HEK293T (cell line): ENCODE results near the gene KCMF1.

Source experiments
- BHLHE40 ChIP-seq: fragments of 450-650 bp; IDR thresholded peaks from 2 replicates; pipeline ENCODE4 v1.6.1; 2016; ENCODE audit warnings: mild to moderate bottlenecking, moderate library complexity, borderline replicate concordance
- CTBP1 ChIP-seq: fragments of 450-650 bp; IDR thresholded peaks from 2 replicates; pipeline ENCODE4 v1.6.1; 2016; ENCODE audit warnings: borderline replicate concordance
- ELF4 ChIP-seq: fragments of 450-650 bp; IDR thresholded peaks from 2 replicates; pipeline ENCODE4 v1.6.1; 2017; ENCODE audit warnings: antibody characterized with exemption
- FOXA1 ChIP-seq: fragments of 450-650 bp; IDR thresholded peaks from 2 replicates; pipeline ENCODE4 v1.6.1; 2016; ENCODE audit warnings: mild to moderate bottlenecking
- FOXK2 ChIP-seq: fragments of 450-650 bp; IDR thresholded peaks from 2 replicates; pipeline ENCODE4 v1.6.1; 2016; ENCODE audit warnings: mild to moderate bottlenecking
- FOXM1 ChIP-seq: fragments of 450-650 bp; IDR thresholded peaks from 2 replicates; pipeline ENCODE4 v1.6.1; 2017; ENCODE audit warnings: mild to moderate bottlenecking, borderline replicate concordance
- L3MBTL2 ChIP-seq: fragments of 450-650 bp; conservative IDR thresholded peaks from 2 replicates; pipeline ENCODE4 v1.6.1; 2016; ENCODE audit warnings: mild to moderate bottlenecking
- LEF1 ChIP-seq: fragments of 450-650 bp; IDR thresholded peaks from 2 replicates; pipeline ENCODE4 v1.6.1; 2017; ENCODE audit warnings: mild to moderate bottlenecking, borderline replicate concordance
- NFRKB ChIP-seq: fragments of 450-650 bp; IDR thresholded peaks from 2 replicates; pipeline ENCODE4 v1.6.1; 2016; ENCODE audit warnings: mild to moderate bottlenecking, moderate library complexity
- SP1 ChIP-seq: fragments of 450-650 bp; IDR thresholded peaks from 2 replicates; pipeline ENCODE4 v1.6.1; 2017
- SUZ12 ChIP-seq: fragments of 450-650 bp; IDR thresholded peaks from 2 replicates; pipeline ENCODE4 v1.6.1; 2016; ENCODE audit warnings: mild to moderate bottlenecking
- TARDBP ChIP-seq: fragments of 450-650 bp; IDR thresholded peaks from 2 replicates; pipeline ENCODE4 v1.6.1; 2016
- TF ChIP-seq, protein P1 (sequence below): fragments of 450-650 bp; IDR thresholded peaks from 2 replicates; pipeline ENCODE4 v1.6.1; 2016

DNA sequence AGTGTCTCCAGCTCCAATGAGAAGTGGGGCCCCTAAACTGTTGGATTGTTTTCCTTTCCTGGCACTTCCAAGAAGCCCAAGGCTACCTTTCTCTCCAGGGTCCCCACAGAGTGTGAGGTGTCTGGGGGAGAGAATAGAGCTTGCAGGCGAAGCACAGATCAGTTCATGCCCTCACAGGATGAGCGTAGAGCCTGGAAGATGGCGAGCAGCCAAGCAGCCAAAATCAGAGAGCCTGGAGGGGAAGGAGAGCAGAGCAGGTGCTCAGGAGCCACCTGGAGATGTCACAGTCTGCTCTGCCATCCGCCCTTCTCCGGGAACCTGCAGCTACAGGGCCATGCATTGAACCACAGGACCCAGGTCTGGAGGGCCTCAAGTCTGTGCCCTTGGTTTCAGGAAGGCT, 107.6 kb downstream of the KCMF1 start:
- TF ChIP-seq TARDBP, result no peak
- no peak for TF ChIP-seq NFRKB
- no peak for TF ChIP-seq SUZ12
- no peak for TF ChIP-seq SP1
- no peak for TF ChIP-seq BHLHE40
- TF ChIP-seq CTBP1, result no peak
- TF ChIP-seq FOXM1, result no peak
- TF ChIP-seq FOXA1, result no peak
- no peak for TF ChIP-seq L3MBTL2
- TF ChIP-seq FOXK2, result no peak
- TF ChIP-seq, protein P1, sequence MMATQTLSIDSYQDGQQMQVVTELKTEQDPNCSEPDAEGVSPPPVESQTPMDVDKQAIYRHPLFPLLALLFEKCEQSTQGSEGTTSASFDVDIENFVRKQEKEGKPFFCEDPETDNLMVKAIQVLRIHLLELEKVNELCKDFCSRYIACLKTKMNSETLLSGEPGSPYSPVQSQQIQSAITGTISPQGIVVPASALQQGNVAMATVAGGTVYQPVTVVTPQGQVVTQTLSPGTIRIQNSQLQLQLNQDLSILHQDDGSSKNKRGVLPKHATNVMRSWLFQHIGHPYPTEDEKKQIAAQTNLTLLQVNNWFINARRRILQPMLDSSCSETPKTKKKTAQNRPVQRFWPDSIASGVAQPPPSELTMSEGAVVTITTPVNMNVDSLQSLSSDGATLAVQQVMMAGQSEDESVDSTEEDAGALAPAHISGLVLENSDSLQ, result no peak
- TF ChIP-seq LEF1, result no peak
- no peak for TF ChIP-seq ELF4
